NCI-H748 treated with DMSO at 0.1 percent for 48 hours (cell line): ENCODE results near the gene CAMKK2.
"Not testable (repeated sequence)": the region's sequence is repeated elsewhere in the genome, so short reads cannot be mapped to it uniquely, and the experiment has no call there.

Experiments
- DNase-seq: peaks from one replicate; lab custom pipeline; 2025; lab: John Stamatoyannopoulos, UW

Gene CAMKK2

DNA sequence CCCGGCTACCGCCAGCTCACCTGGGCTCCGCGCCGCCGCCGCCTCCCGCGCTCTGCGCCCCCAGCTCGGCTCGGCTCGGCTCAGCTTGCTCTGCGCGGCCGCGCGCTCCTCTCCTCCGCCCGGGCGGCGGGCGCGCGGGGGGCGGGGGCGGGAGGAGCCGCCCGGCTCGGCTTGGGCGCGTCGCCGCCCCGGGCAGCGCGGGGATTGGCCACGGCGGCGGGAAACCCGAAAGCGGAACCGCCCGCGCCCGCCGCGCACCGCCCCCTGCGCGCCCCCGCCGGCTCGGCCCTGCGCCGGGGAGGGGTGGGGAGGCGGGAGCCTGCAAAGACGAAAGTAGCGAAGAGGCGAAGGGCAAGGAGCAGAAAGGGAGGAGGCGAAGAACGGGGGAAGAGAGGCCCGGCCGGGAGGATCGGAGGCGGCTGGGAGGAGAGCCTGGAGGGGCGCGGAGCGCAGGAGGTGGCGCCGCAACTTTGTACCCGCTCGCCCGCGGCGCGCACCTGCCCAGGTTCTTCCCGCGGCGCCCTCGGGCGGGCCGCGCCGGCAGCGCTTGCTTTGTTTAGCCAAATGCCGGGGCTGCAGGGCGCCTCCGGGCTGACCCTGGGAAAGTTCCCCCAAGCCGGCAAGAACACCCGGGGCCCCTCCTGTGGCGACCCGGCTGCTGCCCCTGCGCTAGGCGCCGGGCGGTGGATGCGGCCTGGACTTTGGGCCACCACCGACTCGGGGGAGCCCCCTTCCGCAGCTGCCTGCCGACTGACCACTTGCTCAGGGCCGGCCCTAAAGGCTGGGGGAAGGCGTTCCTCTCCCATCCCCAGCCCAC, at the start of gene CAMKK2:
TSS of gene CAMKK2 (minus strand) at position 92 of the 817 bp plus-strand sequence. CDS start 22,183 bp downstream, outside the sequence.
- peak; percentile 48 for DNase-seq

DNA sequence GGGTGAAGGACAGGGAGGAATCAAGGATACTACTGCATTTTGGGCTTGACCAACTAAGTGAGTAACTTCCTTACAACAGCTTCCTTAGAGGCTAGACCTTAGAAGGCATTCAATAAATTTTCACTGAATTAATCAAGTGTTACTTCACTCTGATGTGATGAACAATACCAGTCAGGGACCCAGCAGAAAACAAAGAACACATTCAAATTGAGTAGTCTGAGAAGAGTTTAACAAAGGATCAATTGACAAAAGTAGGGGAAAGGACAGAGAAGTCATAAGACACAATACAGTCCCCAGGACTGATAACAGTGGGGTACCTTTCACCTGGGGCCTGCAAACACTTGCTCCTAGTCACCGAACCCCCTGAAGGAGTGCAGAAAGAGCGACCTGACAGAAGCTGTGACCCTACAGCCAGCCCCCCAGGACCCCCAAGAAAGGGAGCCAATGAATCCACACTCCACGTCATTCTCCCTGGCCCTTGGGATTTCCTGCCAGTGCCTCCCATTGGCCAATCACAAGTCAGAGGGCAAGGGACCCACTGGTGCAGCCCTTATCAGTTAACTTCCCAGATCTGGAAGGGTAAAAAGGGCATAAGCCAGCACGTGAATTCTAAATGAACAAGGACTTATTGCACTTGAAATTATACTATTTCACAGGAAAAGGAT, 48.8 kb upstream of the CAMKK2 start:
- no peak for DNase-seq

DNA sequence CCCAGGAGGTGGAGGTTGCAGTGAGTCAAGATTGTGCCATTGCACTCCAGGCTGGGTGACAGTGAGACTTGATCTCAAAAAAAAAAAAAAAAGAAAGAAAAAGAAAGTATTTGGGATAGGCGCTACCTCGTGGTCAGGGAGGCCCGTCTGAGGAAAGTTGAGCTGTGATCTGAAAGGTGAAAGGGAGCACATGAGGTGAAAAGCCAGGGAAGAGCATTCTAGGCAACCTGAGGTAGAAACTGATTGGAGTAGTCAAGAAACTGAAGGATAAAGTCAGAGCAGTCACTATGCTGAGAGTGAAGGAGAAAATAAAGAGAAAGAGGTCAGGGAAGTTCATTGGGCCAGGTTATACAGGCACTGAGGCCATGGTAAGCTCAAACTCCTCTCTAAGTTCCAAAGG, 48.0 kb upstream of the CAMKK2 start:
- DNase-seq = no peak

DNA sequence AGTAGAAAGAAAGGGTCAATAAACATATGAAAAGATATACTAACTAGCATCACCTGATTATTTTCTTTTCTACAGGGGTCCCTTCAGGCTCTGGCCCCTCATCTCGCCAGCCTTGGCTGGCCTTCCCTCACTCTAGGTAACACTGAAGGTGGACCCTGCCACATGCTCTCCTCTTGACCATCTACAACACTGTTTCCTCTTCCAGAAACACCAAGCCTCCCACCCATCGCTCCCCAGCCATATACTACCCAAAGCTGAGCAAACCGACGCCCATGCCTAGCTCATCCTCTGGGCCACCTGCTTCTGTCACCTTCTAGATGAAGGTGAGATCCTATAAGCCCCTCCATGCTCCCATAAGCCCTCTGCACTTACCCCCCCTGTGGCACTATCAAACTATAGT, 40.9 kb upstream of the CAMKK2 start:
- no peak for DNase-seq

DNA sequence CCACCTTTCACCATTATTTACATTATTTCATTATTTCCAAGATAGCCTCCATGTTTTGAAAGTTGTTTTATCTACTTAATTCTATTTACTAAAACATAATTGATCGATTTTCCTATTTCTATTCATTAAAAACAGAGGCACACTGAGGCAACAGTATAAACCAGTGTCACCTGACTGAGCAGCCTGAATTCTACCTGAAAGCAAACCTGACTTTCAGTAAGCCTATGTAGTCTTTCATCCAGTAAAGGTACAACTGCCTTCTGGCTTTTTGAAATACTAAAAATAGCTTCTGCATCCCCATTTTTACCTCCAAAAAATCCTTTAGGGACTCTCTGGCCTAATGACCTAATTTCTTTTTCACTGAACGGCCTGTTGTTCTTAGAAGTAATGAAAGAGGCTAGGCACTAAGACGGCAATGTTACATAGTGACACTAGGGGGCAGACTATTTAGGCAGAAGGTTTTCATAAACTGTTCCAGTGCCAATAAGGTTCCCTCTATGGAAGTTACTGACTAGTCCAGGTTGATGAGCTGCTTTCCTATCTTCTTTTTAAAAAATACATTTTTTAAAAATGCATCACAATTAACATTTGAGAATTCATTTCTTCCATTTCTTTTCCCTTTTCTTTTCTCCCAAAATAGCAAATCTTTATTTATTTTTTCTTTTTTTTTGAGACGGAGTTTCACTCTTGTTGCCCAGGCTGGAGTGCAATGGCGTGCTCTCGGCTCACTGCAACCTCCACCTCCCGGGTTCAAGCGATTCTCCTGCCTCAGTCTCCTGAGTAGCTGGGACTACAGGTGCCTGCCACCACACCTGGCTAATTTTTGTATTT, 38.2 kb upstream of the CAMKK2 start:
- DNase-seq = peak; percentile 85

DNA sequence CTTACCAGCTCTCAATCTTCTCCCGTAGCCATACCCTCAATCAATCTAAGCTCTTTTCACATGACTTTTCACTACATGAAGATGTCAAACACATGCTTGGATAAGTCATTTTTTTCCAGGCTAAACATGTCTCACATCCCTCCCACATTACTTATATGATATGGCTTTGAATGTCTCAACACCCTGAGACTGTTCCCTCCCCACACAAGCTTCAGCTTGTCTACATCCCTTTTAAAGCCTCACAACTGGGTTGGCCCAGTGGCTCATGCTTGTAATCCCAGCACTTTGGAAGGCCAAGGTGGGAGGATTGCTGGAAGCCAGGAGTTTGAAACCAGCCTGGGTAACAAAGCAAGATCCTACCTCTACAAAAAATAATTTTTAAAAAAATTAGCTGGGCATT, 37.2 kb upstream of the CAMKK2 start:
- DNase-seq = no peak

DNA sequence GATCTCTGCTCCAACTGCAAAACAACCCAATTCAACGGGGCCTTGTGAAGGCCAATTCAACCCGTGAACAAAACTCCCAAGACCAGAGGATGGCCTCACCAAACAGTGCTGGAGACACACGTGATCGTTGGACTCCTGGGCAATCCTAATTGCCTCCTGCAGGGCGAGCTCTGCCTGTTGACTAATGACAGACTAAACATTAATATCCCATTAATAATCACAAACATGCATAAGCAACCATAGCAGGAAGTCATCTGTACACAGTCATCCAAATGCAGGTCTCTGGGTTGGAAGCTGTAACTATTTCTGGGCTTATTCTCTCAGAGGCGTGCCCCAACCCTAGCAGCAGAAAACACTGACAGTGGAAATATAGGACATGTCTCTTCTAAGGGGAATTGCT, 34.7 kb upstream of the CAMKK2 start:
- DNase-seq = no peak

DNA sequence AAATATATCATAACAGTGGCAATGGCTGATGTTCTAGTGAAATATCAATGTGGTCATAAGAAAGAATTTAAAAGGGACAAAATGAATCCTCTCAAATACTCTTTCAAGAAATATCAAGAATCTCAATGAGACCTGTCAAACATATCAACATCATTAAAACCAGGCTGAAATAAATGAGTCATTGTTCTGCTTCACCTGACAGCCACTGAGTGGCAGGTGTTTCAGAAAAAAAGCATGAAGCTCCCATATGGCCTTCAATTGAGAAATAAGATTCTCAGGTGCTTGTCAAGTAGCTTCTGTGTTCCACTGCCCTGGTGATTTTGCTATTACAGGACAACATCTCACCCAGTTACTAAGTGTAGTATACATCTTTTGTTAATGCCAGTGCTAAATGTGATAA, 34.2 kb upstream of the CAMKK2 start:
- DNase-seq = no peak

GRCh38 chr12:121330195-121330594, 33.7 kb upstream of the CAMKK2 start:
- no peak for DNase-seq

DNA sequence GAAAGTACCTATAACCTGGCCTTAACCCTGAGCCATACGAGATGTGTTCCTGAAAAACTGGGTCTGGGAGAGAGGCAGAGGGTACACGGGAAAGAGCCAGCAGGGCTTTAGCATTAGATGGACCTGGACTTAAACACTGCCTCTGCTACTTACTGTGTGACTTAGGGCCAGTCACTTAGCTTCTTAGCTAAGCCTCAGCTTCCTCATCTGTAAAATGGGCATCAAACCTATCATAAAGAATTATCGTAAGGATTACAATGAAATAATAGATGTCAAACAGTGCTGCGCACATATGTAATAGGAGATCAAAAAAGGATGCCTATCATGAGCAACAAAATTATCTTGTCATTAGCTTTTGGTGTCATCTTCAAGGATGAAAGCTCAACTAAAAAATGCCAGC, 32.1 kb upstream of the CAMKK2 start:
- DNase-seq = no peak

DNA sequence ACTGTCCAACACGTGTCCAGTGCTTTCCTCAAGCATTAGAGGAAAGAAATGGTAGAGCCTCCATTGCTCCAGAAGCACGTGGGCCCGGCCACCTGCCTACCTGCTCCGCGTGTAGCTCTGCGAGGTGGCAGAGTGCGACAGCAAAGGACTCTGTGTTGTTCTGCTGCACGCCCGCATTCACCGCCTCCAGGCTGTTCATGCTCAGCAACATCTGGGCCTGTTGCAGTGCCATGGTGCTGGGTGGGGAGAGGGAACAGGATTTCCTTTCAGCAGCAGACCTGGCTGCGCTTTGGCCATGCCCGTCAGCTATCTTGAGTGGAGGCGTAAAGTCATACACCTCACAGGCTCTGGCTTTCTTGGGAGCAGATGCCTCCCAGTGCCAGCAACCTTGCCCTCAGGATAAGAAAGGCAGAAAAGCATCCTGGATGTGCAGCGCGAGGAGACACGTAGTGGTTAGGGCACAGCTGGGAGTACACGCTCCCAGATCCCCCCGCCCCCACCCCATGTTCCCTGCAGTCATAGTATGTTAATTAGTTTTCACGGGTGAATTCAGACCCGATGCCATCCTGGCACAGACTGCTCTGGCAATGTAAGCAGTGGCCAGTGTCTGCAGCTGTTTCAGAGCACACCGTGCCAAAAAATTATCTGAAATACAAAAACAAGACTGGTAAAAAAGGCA, 30.6 kb upstream of the CAMKK2 start:
- DNase-seq = no peak

DNA sequence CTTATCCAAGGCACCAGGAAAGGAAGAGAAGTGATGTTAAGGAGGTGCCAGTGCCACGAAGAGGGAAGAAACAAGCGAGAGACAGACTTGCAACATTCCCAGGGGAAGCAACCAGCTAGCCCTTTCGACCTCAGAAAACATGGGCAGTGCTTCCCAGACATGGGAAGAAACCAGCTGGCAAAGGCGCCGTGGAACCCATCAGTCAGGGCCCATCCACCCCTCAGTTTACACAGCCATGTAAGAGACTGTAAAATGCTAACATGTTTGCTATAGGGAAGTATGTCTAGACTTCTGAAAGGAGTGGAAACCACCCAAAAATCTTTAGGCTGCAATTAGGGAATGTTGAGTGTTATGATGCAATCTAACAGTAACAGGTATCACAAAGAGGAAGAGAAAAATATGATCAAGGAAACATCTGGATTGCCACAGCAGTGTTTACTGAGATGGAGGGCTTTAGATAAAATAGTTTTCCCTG, 29.4 kb upstream of the CAMKK2 start:
- no peak for DNase-seq

GRCh38 chr12:121323908-121324307, 27.4 kb upstream of the CAMKK2 start:
- DNase-seq = no peak

GRCh38 chr12:121318121-121318520, 21.6 kb upstream of the CAMKK2 start:
- no peak for DNase-seq

DNA sequence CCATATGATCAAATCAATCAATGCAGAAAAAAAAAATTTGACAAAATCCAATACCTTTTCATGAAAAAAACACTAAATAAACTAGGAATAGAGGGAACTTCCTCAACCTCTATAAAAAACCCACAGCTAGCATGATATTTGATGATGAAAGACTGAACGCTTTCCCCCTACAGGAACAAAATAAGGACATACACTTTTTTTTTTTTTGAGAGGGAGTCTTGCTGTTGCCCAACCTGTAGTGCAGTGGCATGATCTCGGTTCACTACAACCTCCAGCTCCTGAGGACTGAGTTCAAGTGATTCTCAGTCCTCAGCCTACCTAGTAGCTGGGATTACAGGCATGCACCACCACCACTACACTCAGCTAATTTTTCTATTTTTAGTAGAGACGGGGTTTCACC, 17.9 kb upstream of the CAMKK2 start:
- DNase-seq = no peak

DNA sequence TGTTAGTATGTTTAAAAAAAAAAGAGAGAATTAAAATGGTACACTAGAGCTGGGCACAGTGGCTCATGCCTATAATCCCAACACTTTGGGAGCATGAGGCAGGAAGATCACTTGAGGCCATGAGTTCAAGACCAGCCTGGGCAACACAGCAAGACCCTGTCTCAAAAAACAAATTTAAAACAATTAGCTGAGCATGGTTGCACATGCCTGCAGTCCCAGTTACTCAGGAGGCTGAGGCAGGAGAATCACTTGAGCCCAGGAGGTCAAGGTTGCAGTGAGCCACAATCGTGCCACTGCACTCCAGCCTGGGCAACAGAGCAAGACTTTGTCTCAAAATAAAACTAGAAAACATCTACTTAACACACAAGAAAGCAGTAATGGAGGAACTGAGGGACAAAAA, 13.7 kb upstream of the CAMKK2 start:
- not testable (repeated sequence) for DNase-seq

DNA sequence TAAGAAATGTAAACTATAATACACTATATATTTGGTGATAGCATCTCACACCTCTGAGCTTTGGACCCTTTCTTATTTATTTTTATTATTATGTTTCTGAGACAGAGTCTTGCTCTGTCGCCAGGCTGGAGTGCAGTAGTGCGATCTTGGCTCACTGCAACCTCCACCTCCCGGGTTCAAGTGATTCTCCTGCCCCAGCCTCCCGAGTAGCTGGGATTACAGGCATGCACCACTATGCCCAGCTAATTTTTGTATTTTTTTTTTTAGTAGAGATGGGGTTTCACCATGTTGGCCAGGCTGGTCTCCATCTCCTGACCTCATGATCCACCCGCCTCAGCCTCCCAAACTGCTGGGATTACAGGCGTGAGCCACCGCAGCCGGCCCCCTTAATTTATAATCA, 10.9 kb upstream of the CAMKK2 start:
- not testable (repeated sequence) for DNase-seq

DNA sequence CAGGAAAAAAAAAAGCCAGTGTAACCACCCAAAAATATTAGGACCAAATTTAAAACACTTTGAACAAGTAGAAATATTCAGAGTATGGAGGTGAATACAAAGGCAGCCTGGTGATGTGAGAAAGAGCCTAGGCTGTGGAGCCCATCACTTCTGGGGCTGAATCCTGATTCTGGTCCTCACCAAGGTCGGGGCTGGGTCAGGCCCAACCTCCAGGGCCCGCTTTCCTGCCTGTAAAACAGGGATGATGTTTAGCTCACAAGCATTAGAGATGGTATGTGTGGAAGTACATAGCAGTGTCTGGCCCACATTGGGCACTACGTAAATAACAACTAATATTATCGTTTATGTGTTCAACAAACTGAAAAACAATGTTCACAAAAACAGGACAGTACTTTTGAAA, 7.8 kb upstream of the CAMKK2 start:
- DNase-seq = no peak

GRCh38 chr12:121301876-121302275, 5.4 kb upstream of the CAMKK2 start:
- DNase-seq = no peak

GRCh38 chr12:121300083-121300819, 3.7 kb upstream of the CAMKK2 start:
- peak; percentile 90 for DNase-seq

DNA sequence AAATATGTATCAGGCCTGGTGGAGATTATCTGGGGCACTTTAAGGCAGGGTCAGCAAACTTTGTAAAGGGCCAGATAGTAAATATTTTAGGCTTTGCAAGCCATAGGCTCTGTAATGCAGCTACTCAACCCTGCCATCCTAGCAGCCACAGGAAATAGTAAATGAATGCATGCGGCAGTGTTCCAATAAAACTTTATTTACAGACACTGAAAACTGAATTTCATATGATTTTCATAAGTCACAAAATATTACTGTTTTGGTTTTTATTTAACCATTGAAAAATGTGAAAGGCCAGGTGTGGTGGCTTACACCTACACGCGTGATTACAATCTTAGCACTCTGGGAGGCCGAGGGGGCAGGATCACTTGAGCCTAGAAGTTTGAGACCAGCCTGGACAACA, 3.2 kb upstream of the CAMKK2 start:
- DNase-seq = no peak
